Neural cell (in vitro differentiated cells): ENCODE measurements around the gene MAP4K2. TPM values are rescaled to one million over a fixed set of nuclear protein-coding genes. Genes with fewer than 3 reads are reported as not detected.

Experiments
- H2AFZ ChIP-seq: fragments of 200-600, 300-800 bp; sonication (generic), shearing (Covaris generic); 2 replicates; pipeline ENCODE4 v1.6.0; 2014; ENCODE audit warnings: low read depth, mild to moderate bottlenecking, antibody characterized with exemption, low read length, moderate library complexity
- H3F3A ChIP-seq: fragments of 200-600 bp; shearing (Covaris generic); 2 replicates; pipeline ENCODE4 v1.6.1; 2016; ENCODE audit warnings: mild to moderate bottlenecking, moderate library complexity, mixed read lengths, antibody characterized with exemption, low read length; ENCODE audit not compliant: insufficient read depth, poor library complexity, severe bottlenecking
- H3K27ac ChIP-seq: fragments of 200-600, 300-800 bp; sonication (generic), shearing (Covaris generic); 2 replicates; pipeline ENCODE4 v1.5.1; 2014; ENCODE audit warnings: mild to moderate bottlenecking, low read length, moderate library complexity
- H3K27me3 ChIP-seq: fragments of 300-800, 200-600 bp; sonication (generic), shearing (Covaris generic); 2 replicates; pipeline ENCODE4 v1.6.0; 2014; ENCODE audit warnings: mild to moderate bottlenecking, low read depth, low read length, moderate library complexity; ENCODE audit not compliant: insufficient read depth
- H3K36me3 ChIP-seq: fragments of 300-800, 200-600 bp; sonication (generic), shearing (Covaris generic); 2 replicates; pipeline ENCODE4 v1.5.1; 2014; ENCODE audit warnings: mild to moderate bottlenecking, antibody characterized with exemption, low read length, moderate library complexity; ENCODE audit not compliant: insufficient read depth
- H3K4me2 ChIP-seq: fragments of 300-800, 200-600 bp; sonication (generic), shearing (Covaris generic); 2 replicates; pipeline ENCODE4 v1.6.0; 2014; ENCODE audit warnings: mild to moderate bottlenecking, low read length
- H3K4me3 ChIP-seq: fragments of 300-800, 200-600 bp; sonication (generic), shearing (Covaris generic); 2 replicates; pipeline ENCODE4 v1.5.1; 2014; ENCODE audit warnings: mild to moderate bottlenecking, low read length, moderate library complexity
- H3K79me2 ChIP-seq: fragments of 200-600 bp; shearing (Covaris generic); replicated peaks from 2 replicates; pipeline ENCODE4 v1.6.0; 2014; ENCODE audit warnings: mild to moderate bottlenecking, low read length, moderate library complexity; ENCODE audit not compliant: insufficient read depth
- H3K9ac ChIP-seq: fragments of 300-800, 200-600 bp; sonication (generic), shearing (Covaris generic); 2 replicates; pipeline ENCODE4 v1.6.1; 2016; ENCODE audit warnings: mild to moderate bottlenecking, low read length, mixed read lengths
- H3K9me2 ChIP-seq: fragments of 200-600 bp; shearing (Covaris generic); 2 replicates; pipeline ENCODE4 v1.6.1; 2016; ENCODE audit warnings: mild to moderate bottlenecking, low read length, mixed read lengths; ENCODE audit not compliant: insufficient read depth
- H3K9me3 ChIP-seq: fragments of 200-600, 300-800 bp; sonication (generic), shearing (Covaris generic); 2 replicates; pipeline ENCODE4 v1.6.1; 2016; ENCODE audit warnings: mild to moderate bottlenecking, mixed run types, low read length, moderate library complexity, mixed read lengths
- H4K20me1 ChIP-seq: fragments of 200-600 bp; shearing (Covaris generic); 2 replicates; pipeline ENCODE4 v1.6.1; 2016; ENCODE audit warnings: mild to moderate bottlenecking, mixed run types; ENCODE audit not compliant: insufficient read depth
- EP300 ChIP-seq: fragments of 450-650 bp; conservative IDR thresholded peaks from 2 replicates; pipeline ENCODE4 v1.6.1; 2014; ENCODE audit warnings: antibody characterized with exemption, mild to moderate bottlenecking, moderate library complexity; ENCODE audit not compliant: poor library complexity, severe bottlenecking
- EZH2 ChIP-seq: fragments of 200-600, 300-800 bp; shearing (Covaris generic), sonication (generic); IDR thresholded peaks from 2 replicates; pipeline ENCODE4 v1.6.1; 2014; ENCODE audit warnings: antibody characterized with exemption, low read length, borderline replicate concordance, mild to moderate bottlenecking; ENCODE audit not compliant: insufficient read depth, poor library complexity, severe bottlenecking
- MXI1 ChIP-seq: fragments of 450-650 bp; conservative IDR thresholded peaks from 2 replicates; pipeline ENCODE4 v1.6.1; 2014; ENCODE audit warnings: antibody characterized with exemption, mild to moderate bottlenecking; ENCODE audit not compliant: poor library complexity, severe bottlenecking
- POLR2AphosphoS5 ChIP-seq: IDR thresholded peaks from 2 replicates; pipeline ENCODE4 v1.6.1; 2012
- RAD21 ChIP-seq: fragments of 450-650 bp; conservative IDR thresholded peaks from 2 replicates; pipeline ENCODE4 v1.6.1; 2014; ENCODE audit warnings: antibody characterized with exemption, mild to moderate bottlenecking, moderate library complexity
- SMC3 ChIP-seq: fragments of 450-650 bp; conservative IDR thresholded peaks from 2 replicates; pipeline ENCODE4 v1.6.1; 2014; ENCODE audit warnings: antibody characterized with exemption, mild to moderate bottlenecking, moderate library complexity; ENCODE audit not compliant: poor library complexity
- TAF1 ChIP-seq: IDR thresholded peaks from 2 replicates; pipeline ENCODE4 v1.6.1; 2012; ENCODE audit warnings: low read depth
- polyA plus RNA-seq: library from polyadenylated mRNA; depleted of rRNA; stranded (reverse); fragments of >200 nt; gene quantifications from 2 replicates; pipeline ENCODE4 v1.2.3, GENCODE V29; 2014
- TF ChIP-seq, protein P1 (sequence below): IDR thresholded peaks from 2 replicates; pipeline ENCODE4 v1.6.1; 2012; ENCODE audit warnings: borderline replicate concordance
- TF ChIP-seq, protein P2 (sequence below): fragments of 450-650 bp; IDR thresholded peaks from 2 replicates; pipeline ENCODE4 v1.5.1; 2014; ENCODE audit warnings: antibody characterized with exemption, mild to moderate bottlenecking, moderate library complexity; ENCODE audit not compliant: poor library complexity, severe bottlenecking

Gene MAP4K2
- polyA plus RNA-seq, 1 donor from 2014 or later: 12.4 TPM

DNA sequence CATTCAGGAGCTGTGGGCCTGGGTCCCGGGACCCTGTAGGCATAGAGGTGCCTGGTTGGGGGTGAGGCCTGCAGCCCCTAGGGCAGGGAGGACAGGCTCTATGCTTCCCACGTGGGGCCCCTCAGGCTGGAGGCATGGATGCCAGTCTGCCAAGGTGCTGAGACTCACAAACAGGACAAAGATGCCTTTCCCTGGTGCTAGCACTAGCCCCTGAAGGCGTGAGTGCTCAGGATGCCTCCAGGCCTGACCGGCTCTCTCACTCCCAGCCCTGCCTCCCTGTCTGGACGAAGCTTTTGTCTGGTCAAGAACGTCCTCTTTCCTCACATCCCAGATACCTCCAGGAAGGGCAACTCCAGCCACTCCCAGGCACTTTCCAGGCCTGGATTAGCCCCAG is 39.3 kb upstream of the MAP4K2 start:
- Histone ChIP-seq H3K9me3 (no peaks in the 10 kb centered on the region), H3K9me2 (no peaks in the 10 kb centered on the region), H3K9ac (no peak overlapping the region), H3K36me3 (no peaks in the 10 kb centered on the region), H3K27me3 (peaks cover 25% of the 10 kb centered on the region), H3K27ac (no peak overlapping the region), H3K4me2 (no peak overlapping the region), H3K79me2 (no peaks in the 10 kb centered on the region), H2AFZ (no peak overlapping the region), H3F3A (no peaks in the 10 kb centered on the region), H4K20me1 (no peaks in the 10 kb centered on the region), H3K4me3 (no peak overlapping the region)
- no peak for TF ChIP-seq MXI1
- TF ChIP-seq, protein P1, sequence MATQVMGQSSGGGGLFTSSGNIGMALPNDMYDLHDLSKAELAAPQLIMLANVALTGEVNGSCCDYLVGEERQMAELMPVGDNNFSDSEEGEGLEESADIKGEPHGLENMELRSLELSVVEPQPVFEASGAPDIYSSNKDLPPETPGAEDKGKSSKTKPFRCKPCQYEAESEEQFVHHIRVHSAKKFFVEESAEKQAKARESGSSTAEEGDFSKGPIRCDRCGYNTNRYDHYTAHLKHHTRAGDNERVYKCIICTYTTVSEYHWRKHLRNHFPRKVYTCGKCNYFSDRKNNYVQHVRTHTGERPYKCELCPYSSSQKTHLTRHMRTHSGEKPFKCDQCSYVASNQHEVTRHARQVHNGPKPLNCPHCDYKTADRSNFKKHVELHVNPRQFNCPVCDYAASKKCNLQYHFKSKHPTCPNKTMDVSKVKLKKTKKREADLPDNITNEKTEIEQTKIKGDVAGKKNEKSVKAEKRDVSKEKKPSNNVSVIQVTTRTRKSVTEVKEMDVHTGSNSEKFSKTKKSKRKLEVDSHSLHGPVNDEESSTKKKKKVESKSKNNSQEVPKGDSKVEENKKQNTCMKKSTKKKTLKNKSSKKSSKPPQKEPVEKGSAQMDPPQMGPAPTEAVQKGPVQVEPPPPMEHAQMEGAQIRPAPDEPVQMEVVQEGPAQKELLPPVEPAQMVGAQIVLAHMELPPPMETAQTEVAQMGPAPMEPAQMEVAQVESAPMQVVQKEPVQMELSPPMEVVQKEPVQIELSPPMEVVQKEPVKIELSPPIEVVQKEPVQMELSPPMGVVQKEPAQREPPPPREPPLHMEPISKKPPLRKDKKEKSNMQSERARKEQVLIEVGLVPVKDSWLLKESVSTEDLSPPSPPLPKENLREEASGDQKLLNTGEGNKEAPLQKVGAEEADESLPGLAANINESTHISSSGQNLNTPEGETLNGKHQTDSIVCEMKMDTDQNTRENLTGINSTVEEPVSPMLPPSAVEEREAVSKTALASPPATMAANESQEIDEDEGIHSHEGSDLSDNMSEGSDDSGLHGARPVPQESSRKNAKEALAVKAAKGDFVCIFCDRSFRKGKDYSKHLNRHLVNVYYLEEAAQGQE: no peak
- TF ChIP-seq RAD21: no peak
- TF ChIP-seq SMC3: no peak
- TF ChIP-seq, protein P2, sequence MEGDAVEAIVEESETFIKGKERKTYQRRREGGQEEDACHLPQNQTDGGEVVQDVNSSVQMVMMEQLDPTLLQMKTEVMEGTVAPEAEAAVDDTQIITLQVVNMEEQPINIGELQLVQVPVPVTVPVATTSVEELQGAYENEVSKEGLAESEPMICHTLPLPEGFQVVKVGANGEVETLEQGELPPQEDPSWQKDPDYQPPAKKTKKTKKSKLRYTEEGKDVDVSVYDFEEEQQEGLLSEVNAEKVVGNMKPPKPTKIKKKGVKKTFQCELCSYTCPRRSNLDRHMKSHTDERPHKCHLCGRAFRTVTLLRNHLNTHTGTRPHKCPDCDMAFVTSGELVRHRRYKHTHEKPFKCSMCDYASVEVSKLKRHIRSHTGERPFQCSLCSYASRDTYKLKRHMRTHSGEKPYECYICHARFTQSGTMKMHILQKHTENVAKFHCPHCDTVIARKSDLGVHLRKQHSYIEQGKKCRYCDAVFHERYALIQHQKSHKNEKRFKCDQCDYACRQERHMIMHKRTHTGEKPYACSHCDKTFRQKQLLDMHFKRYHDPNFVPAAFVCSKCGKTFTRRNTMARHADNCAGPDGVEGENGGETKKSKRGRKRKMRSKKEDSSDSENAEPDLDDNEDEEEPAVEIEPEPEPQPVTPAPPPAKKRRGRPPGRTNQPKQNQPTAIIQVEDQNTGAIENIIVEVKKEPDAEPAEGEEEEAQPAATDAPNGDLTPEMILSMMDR: no peak
- no peak for TF ChIP-seq POLR2AphosphoS5
- TF ChIP-seq TAF1: no peak
- no peak for TF ChIP-seq EZH2
- TF ChIP-seq EP300: no peak

DNA sequence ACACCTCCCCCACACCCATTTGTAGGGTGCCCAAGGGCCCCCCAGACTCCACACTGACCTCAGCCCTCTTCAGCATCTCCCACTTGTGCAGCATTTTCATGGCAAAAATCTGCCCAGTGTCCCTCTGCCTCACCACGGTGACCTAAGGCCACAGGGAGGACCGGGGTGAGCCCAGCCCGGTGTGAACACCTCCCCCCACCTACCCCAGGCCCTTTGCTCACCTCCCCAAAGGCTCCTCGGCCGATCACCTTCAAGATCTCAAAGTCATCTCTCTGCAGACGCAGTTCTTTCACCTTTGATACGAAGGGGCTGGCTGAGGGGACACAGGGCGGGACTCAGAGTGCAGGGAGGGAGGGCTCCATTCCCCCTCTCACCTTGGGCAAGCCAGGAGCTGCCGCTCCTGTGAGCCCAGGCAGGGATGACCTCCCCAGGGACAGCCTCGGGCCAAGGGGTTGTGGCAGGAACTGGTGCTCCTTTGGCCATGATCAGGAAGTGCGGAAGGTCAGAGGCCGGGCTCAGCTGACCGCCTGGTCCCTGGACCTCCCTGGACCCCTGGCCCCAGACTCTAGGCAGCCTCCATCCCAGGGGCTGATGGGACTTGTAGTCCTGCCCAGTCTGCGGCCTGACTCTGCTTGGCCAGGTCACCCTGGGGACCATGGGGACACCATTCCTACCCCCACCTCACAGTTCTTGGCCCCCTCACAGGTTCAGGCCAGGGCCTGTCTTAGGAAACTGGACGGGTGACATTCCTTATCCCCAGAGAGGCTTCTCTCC is 38.8 kb upstream of the MAP4K2 start:
- no peak overlapping the region for H3K4me3 ChIP-seq
- H2AFZ ChIP-seq: no peak overlapping the region
- H3K27ac ChIP-seq: no peak overlapping the region
- no peak for TF ChIP-seq SMC3
- no peak for TF ChIP-seq EP300
- TF ChIP-seq, protein P1: no peak
- no peak for TF ChIP-seq POLR2AphosphoS5
- TF ChIP-seq MXI1: no peak
- no peak for TF ChIP-seq EZH2
- TF ChIP-seq RAD21: no peak
- TF ChIP-seq TAF1: no peak
- H3F3A ChIP-seq: no peaks in the 10 kb centered on the region
- H3K9me3 ChIP-seq: no peaks in the 10 kb centered on the region
- peaks cover 25% of the 10 kb centered on the region for H3K27me3 ChIP-seq
- H3K79me2 ChIP-seq: no peaks in the 10 kb centered on the region
- no peak overlapping the region for H3K9ac ChIP-seq
- no peaks in the 10 kb centered on the region for H4K20me1 ChIP-seq
- H3K9me2 ChIP-seq: no peaks in the 10 kb centered on the region
- no peak overlapping the region for H3K4me2 ChIP-seq
- H3K36me3 ChIP-seq: no peaks in the 10 kb centered on the region
